ENCODE results near the gene CASTOR1. TPM values are rescaled to one million over a fixed set of nuclear protein-coding genes. Genes with fewer than 3 reads are reported as not detected.

CASTOR1 gene
- total RNA-seq, 2 donors from 2014 or later = 19.2 to 19.5 TPM

- Histone ChIP-seq H3K4me3 (ENCODE audit: low read length) (no peak overlapping the region), H3K27me3 (ENCODE audit: control insufficient read depth, insufficient read depth, low read length, poor library complexity, severe bottlenecking) (no peaks in the 10 kb centered on the region), H3K9me3 (ENCODE audit: control insufficient read depth, low read length) (no peaks in the 10 kb centered on the region), H3K4me1 (ENCODE audit: control insufficient read depth, insufficient read depth, low read length) (peaks cover 10% of the 10 kb centered on the region), H3K9ac (ENCODE audit: extremely low read depth, low read length, poor library complexity, severe bottlenecking) (no peak overlapping the region), H3K27ac (ENCODE audit: low read depth, low read length) (no peak overlapping the region), H3K36me3 (ENCODE audit: control insufficient read depth, insufficient read depth, low read length) (peaks cover 6% of the 10 kb centered on the region)
- Mint-ChIP-seq H3K9me3 (no peaks in the 10 kb centered on the region), H3K27ac (no peak overlapping the region), H3K36me3 (ENCODE audit: low read depth) (peaks cover 13% of the 10 kb centered on the region), H3K4me3 (no peak overlapping the region), H3K4me1 (peaks cover 31% of the 10 kb centered on the region), H3K27me3 (ENCODE audit: insufficient read depth) (no peaks in the 10 kb centered on the region)
- 94 to 95% methylated on average over 4 to 7 of the region's 8 CpGs for WGBS, 2 experiments (ENCODE audit: insufficient coverage in 1 of 2, insufficient read length in 1 of 2)
- DNase-seq = no peak
- no peak for TF ChIP-seq CTCF (conservative IDR thresholded peaks at IDR 0.05)
Observed at GRCh38 chr22:30313527-30314363, 24.4 kb upstream of the CASTOR1 start.

DNA sequence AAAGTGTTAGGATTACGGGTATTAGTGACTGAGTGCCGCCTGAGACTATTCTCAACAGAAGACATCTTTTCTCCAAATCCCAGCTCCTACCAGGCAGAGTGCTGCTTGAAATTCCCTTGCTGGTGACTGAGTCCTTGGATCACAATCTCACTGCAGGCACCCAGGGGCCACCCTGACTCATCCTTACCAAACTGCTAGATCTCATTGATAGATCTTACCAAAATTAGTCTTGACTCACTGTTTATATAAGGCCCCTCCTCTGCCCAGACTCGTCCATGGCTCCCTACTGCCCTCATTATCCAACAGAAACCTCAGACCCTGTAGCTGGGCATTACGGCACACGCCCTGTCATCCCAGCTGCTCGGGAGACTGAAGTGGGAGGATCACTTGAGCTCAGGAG lies 22.7 kb upstream of the CASTOR1 start:
- no peaks in the 10 kb centered on the region for H3K9me3 Mint-ChIP-seq
- WGBS, 2 experiments (ENCODE audit: insufficient coverage in 1 of 2, insufficient read length in 1 of 2) = 90 to 94% methylated on average over 3 to 6 of the region's 6 CpGs
- TF ChIP-seq CTCF (conservative IDR thresholded peaks at IDR 0.05) = no peak
- Histone ChIP-seq H3K4me1 (ENCODE audit: control insufficient read depth, insufficient read depth, low read length) (peaks cover 6% of the 10 kb centered on the region), H3K4me3 (ENCODE audit: low read length) (no peak overlapping the region), H3K36me3 (ENCODE audit: control insufficient read depth, insufficient read depth, low read length) (peaks cover 6% of the 10 kb centered on the region), H3K9me3 (ENCODE audit: control insufficient read depth, low read length) (no peaks in the 10 kb centered on the region), H3K9ac (ENCODE audit: extremely low read depth, low read length, poor library complexity, severe bottlenecking) (no peak overlapping the region), H3K27me3 (ENCODE audit: control insufficient read depth, insufficient read depth, low read length, poor library complexity, severe bottlenecking) (no peaks in the 10 kb centered on the region), H3K27ac (ENCODE audit: low read depth, low read length) (no peak overlapping the region)
- no peaks in the 10 kb centered on the region for H3K27me3 Mint-ChIP-seq (ENCODE audit: insufficient read depth)
- no peak overlapping the region for H3K4me3 Mint-ChIP-seq
- DNase-seq = no peak
- H3K27ac Mint-ChIP-seq = no peak overlapping the region
- H3K4me1 Mint-ChIP-seq = peaks cover 18% of the 10 kb centered on the region
- H3K36me3 Mint-ChIP-seq (ENCODE audit: low read depth) = peaks cover 13% of the 10 kb centered on the region

GRCh38 chr22:30310881-30311771 lies 21.8 kb upstream of the CASTOR1 start:
- no peak for DNase-seq
- no peak overlapping the region for H3K27ac Mint-ChIP-seq
- no peaks in the 10 kb centered on the region for H3K9me3 Mint-ChIP-seq
- Histone ChIP-seq H3K9me3 (ENCODE audit: control insufficient read depth, low read length) (no peaks in the 10 kb centered on the region), H3K4me3 (ENCODE audit: low read length) (no peak overlapping the region), H3K36me3 (ENCODE audit: control insufficient read depth, insufficient read depth, low read length) (peaks cover 6% of the 10 kb centered on the region), H3K9ac (ENCODE audit: extremely low read depth, low read length, poor library complexity, severe bottlenecking) (no peak overlapping the region), H3K27me3 (ENCODE audit: control insufficient read depth, insufficient read depth, low read length, poor library complexity, severe bottlenecking) (no peaks in the 10 kb centered on the region), H3K4me1 (ENCODE audit: control insufficient read depth, insufficient read depth, low read length) (peaks cover 6% of the 10 kb centered on the region), H3K27ac (ENCODE audit: low read depth, low read length) (no peak overlapping the region)
- WGBS, 2 experiments (ENCODE audit: insufficient coverage in 1 of 2, insufficient read length in 1 of 2) = 79 to 89% methylated on average over 2 to 8 of the region's 8 CpGs
- H3K4me3 Mint-ChIP-seq = no peak overlapping the region
- H3K4me1 Mint-ChIP-seq = peaks cover 18% of the 10 kb centered on the region
- no peaks in the 10 kb centered on the region for H3K27me3 Mint-ChIP-seq (ENCODE audit: insufficient read depth)
- no peak for TF ChIP-seq CTCF (conservative IDR thresholded peaks at IDR 0.05)
- peaks cover 13% of the 10 kb centered on the region for H3K36me3 Mint-ChIP-seq (ENCODE audit: low read depth)

All from endodermal cell (in vitro differentiated cells).